GM12891 (cell line): ENCODE results near the gene ATP2B2.

ENCODE experiments used
- PAX5 ChIP-seq: IDR thresholded peaks from 2 replicates; pipeline ENCODE4 v1.6.1; 2011; ENCODE audit warnings: low read length, moderate library complexity, mild to moderate bottlenecking; ENCODE audit not compliant: insufficient read depth, severe bottlenecking
- POLR2A ChIP-seq: IDR thresholded peaks from 2 replicates; pipeline ENCODE4 v1.6.1; 2011; ENCODE audit warnings: low read depth, low read length, control low read depth
- POLR2AphosphoS5 ChIP-seq: IDR thresholded peaks from 2 replicates; pipeline ENCODE4 v1.6.1; 2011; ENCODE audit warnings: low read depth, low read length, control low read depth
- POU2F2 ChIP-seq: IDR thresholded peaks from 2 replicates; pipeline ENCODE4 v1.6.1; 2011; ENCODE audit warnings: low read depth, mild to moderate bottlenecking, control low read depth, low read length, moderate library complexity
- SPI1 ChIP-seq: IDR thresholded peaks from 2 replicates; pipeline ENCODE4 v1.6.1; 2011; ENCODE audit warnings: low read depth, low read length, control low read depth
- TAF1 ChIP-seq: IDR thresholded peaks from 2 replicates; pipeline ENCODE4 v1.6.1; 2011; ENCODE audit warnings: low read depth, low read length, control low read depth

DNA sequence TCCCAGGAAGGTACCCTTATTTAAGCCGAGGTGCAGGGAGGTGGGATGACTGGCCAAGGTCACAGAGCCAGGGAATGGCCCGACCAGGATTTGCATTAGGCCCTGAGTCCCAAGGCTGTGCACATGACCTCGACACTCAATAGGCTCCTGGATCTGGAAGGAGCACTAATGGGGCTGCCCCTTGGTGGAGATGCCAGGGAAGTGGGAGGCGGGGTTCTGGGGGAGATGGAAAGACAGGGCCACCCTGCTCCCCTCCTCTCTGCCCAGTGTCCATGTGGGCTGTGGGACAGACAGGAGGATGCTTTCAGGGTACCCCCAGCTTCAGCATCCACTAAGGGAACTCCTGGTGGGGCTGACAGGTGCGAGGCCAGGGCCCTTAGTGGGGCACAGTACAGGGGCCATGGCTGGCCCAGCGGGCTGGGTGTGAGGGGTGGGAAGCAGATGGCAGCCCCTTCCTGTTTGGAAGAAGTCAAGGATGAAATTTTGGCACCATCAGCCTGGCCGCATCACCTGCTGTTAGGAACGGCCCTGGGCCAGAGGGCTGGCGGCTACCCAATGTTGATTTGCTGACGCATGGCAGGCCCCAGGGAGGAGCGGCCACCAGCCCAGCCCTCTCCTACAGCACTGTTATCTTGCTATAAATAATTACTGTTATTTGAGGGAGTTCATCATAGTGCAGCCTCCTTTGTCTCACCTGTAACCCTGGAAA, 37.3 kb downstream of the ATP2B2 start:
- TF ChIP-seq POLR2A = no peak
- no peak for TF ChIP-seq POLR2AphosphoS5
- TF ChIP-seq SPI1 = no peak
- no peak for TF ChIP-seq TAF1
- no peak for TF ChIP-seq POU2F2
- TF ChIP-seq PAX5 = no peak
